A549 (cell line): ENCODE measurements around the gene NR2F2. TPM values are rescaled to one million over a fixed set of nuclear protein-coding genes. Genes with fewer than 3 reads are reported as not detected.

Experiments
- ATAC-seq, 2 experiments: fragments of 200-7000 bp in 1 of 2; fragments of >200 bp in 1 of 2; cut with Nextera tagmentation in 1 of 2; cut with Tn5 transposase in 1 of 2; 3 replicates each; pipeline versions ENCODE4 v1.8.0 to v1.9.1; 2018 to 2020; ENCODE audit warnings: mild to moderate bottlenecking in 1 of 2, moderate library complexity in 1 of 2
- CTCF ChIA-PET: fragments of 300-600 bp; sonication (Branson Sonifier 250); formaldehyde crosslinking; extraction: SDS; loops from one replicate; lab custom pipeline; 2021; ENCODE audit warnings: antibody characterized with exemption, inconsistent platforms; lab: Yijun Ruan, JAX
- POLR2A ChIA-PET: fragments of 350-600 bp; formaldehyde crosslinking; extraction: SDS; loops from one replicate; lab custom pipeline; 2021; ENCODE audit warnings: antibody characterized with exemption, inconsistent platforms; lab: Yijun Ruan, JAX
- DNase-seq, 2 experiments: peaks; one replicate each; pipeline versions ENCODE4 v3.0.0 to v3.0.0-alpha.2; 2011 to 2016; ENCODE audit warnings: low read depth in 1 of 2, low spot score in 1 of 2
- FAIRE-seq: peaks from 2 replicates; lab custom pipeline; 2011; peaks lifted over from hg19 to GRCh38; lab: Jason Lieb, UNC
- H3K27ac ChIP-seq, 2 experiments: fragments of >200 bp; sonication (Bioruptor Twin); formaldehyde crosslinking; 3 replicates each; pipeline ENCODE4 v1.5.1; 2016 to 2017
- H3K4me1 ChIP-seq: fragments of >200 bp; sonication (Bioruptor Twin); formaldehyde crosslinking; 3 replicates; pipeline ENCODE4 v1.6.1; 2016
- H3K4me2 ChIP-seq: fragments of >200 bp; sonication (Bioruptor Twin); formaldehyde crosslinking; 3 replicates; pipeline ENCODE4 v1.6.1; 2016
- H3K4me3 ChIP-seq: fragments of >200 bp; sonication (Bioruptor Twin); formaldehyde crosslinking; 3 replicates; pipeline ENCODE4 v1.5.1; 2016
- H3K9me3 ChIP-seq: fragments of >200 bp; sonication (Bioruptor Twin); formaldehyde crosslinking; 3 replicates; pipeline ENCODE4 v1.6.1; 2016
- BHLHE40 ChIP-seq: IDR thresholded peaks from 2 replicates; pipeline ENCODE4 v1.6.1; 2012; ENCODE audit warnings: low read depth, low read length, inconsistent platforms
- EP300 ChIP-seq, 2 experiments: fragments of >200 bp; sonication (Bioruptor Twin); formaldehyde crosslinking; IDR thresholded peaks; 2 replicates in 1 of 2; 3 replicates in 1 of 2; pipeline ENCODE4 v1.6.1; 2016 to 2017
- FOSB ChIP-seq: fragments of 250-450 bp; sonication (Bioruptor Pico); IDR thresholded peaks from 2 replicates; pipeline ENCODE4 v1.5.0; 2020; ENCODE audit warnings: mild to moderate bottlenecking, moderate library complexity
- FOSL2 ChIP-seq, 2 experiments: fragments of 450-650 bp in 1 of 2; fragments of >200 bp in 1 of 2; sonication (Bioruptor Twin) in 1 of 2; formaldehyde crosslinking; IDR thresholded peaks; 2 replicates each; pipeline versions ENCODE4 v1.5.0 to v1.6.1; 2016 to 2020; ENCODE audit warnings: mild to moderate bottlenecking in 1 of 2, moderate library complexity in 1 of 2
- GATA3 ChIP-seq: IDR thresholded peaks from 2 replicates; pipeline ENCODE4 v1.6.1; 2012; ENCODE audit warnings: borderline replicate concordance
- JUNB ChIP-seq: fragments of >200 bp; sonication (Bioruptor Twin); formaldehyde crosslinking; IDR thresholded peaks from 2 replicates; pipeline ENCODE4 v1.6.1; 2016
- KDM5A ChIP-seq: fragments of 200-600 bp; sonication (generic); IDR thresholded peaks from 2 replicates; pipeline ENCODE4 v1.6.1; 2016; ENCODE audit warnings: antibody characterized with exemption, mild to moderate bottlenecking
- MAZ ChIP-seq: fragments of 150-350 bp; IDR thresholded peaks from 2 replicates; pipeline ENCODE4 v1.6.1; 2014; ENCODE audit warnings: antibody characterized with exemption, low read depth, low read length, borderline replicate concordance
- NFE2L2 ChIP-seq: fragments of 150-350 bp; conservative IDR thresholded peaks from 2 replicates; pipeline ENCODE4 v1.6.1; 2014; ENCODE audit warnings: low read length
- PBX3 ChIP-seq: IDR thresholded peaks from 2 replicates; pipeline ENCODE4 v1.6.1; 2012
- PHF8 ChIP-seq: fragments of 200-600 bp; sonication (generic); IDR thresholded peaks from 2 replicates; pipeline ENCODE4 v1.6.1; 2016; ENCODE audit warnings: low read depth, mild to moderate bottlenecking, antibody characterized with exemption, moderate library complexity, borderline replicate concordance
- RCOR1 ChIP-seq: fragments of 150-350 bp; IDR thresholded peaks from 2 replicates; pipeline ENCODE4 v1.6.1; 2014; ENCODE audit warnings: antibody characterized with exemption, low read length, low read depth
- RNF2 ChIP-seq: fragments of 200-600 bp; sonication (generic); IDR thresholded peaks from 2 replicates; pipeline ENCODE4 v1.6.1; 2016; ENCODE audit warnings: low read depth, mild to moderate bottlenecking, antibody characterized with exemption, moderate library complexity, borderline replicate concordance
- TFCP2L1 ChIP-seq: fragments of 250-450 bp; sonication (Bioruptor Pico); IDR thresholded peaks from 2 replicates; pipeline ENCODE4 v1.5.0; 2021; ENCODE audit warnings: mild to moderate bottlenecking
- ZFP36 ChIP-seq: fragments of 450-650 bp; IDR thresholded peaks from 2 replicates; pipeline ENCODE4 v1.6.1; 2014; ENCODE audit warnings: borderline replicate concordance; ENCODE audit not compliant: partially characterized antibody
- ZSCAN20 ChIP-seq: fragments of 250-450 bp; sonication (Bioruptor Pico); IDR thresholded peaks from 2 replicates; pipeline ENCODE4 v1.8.0; 2022; ENCODE audit warnings: mild to moderate bottlenecking, moderate library complexity
- WGBS: methylation state at CpG from one replicate; pipeline ENCODE4 v1.1.6; 2017; ENCODE audit errors: missing lambda C conversion rate; 5-methylcytosine and 5-hydroxymethylcytosine counted together
- polyA plus RNA-seq, 4 experiments: library from polyadenylated mRNA; depleted of rRNA in 3 of 4; stranded (reverse); fragments of >200 nt; fragmentation: RNase III in 1 of 4; extraction: RNeasy Plus Mini Kit Qiagen cat#74134 plus additional on column Dnase treatment in 1 of 4; gene quantifications; 2 replicates in 3 of 4; 3 replicates in 1 of 4; pipeline ENCODE4 v1.2.3, GENCODE V29; 2011 to 2017
- TF ChIP-seq, protein P1 (sequence below): fragments of 200-600 bp; sonication (generic); IDR thresholded peaks from 2 replicates; pipeline ENCODE4 v1.6.1; 2016; ENCODE audit warnings: antibody characterized with exemption, mild to moderate bottlenecking, moderate library complexity
- TF ChIP-seq, protein P2 (sequence below): fragments of 250-450 bp; sonication (Bioruptor Pico); IDR thresholded peaks from 2 replicates; pipeline ENCODE4 v1.5.0; 2021; ENCODE audit warnings: mild to moderate bottlenecking, moderate library complexity, borderline replicate concordance
- TF ChIP-seq, protein P3 (sequence below): IDR thresholded peaks from 2 replicates; pipeline ENCODE4 v1.6.1; 2012
- TF ChIP-seq, protein P4 (sequence below): IDR thresholded peaks from 2 replicates; pipeline ENCODE4 v1.6.1; 2012; ENCODE audit warnings: low read depth, borderline replicate concordance
- TF ChIP-seq, protein P5 (sequence below): fragments of >200 bp; sonication (Bioruptor Twin); formaldehyde crosslinking; IDR thresholded peaks from 2 replicates; pipeline ENCODE4 v1.6.1; 2016

NR2F2 gene
- polyA plus RNA-seq, 2 of the 4 experiments (the other 2 are of a cell fraction) = 11.8 to 15.7 TPM

GRCh38 chr15:96320703-96321638, 9.5 kb upstream of the NR2F2 start (continued):
- TF ChIP-seq PBX3 = no peak
- TF ChIP-seq KDM5A = no peak
- TF ChIP-seq BHLHE40 = no peak
- TF ChIP-seq ZFP36 = no peak

DNA sequence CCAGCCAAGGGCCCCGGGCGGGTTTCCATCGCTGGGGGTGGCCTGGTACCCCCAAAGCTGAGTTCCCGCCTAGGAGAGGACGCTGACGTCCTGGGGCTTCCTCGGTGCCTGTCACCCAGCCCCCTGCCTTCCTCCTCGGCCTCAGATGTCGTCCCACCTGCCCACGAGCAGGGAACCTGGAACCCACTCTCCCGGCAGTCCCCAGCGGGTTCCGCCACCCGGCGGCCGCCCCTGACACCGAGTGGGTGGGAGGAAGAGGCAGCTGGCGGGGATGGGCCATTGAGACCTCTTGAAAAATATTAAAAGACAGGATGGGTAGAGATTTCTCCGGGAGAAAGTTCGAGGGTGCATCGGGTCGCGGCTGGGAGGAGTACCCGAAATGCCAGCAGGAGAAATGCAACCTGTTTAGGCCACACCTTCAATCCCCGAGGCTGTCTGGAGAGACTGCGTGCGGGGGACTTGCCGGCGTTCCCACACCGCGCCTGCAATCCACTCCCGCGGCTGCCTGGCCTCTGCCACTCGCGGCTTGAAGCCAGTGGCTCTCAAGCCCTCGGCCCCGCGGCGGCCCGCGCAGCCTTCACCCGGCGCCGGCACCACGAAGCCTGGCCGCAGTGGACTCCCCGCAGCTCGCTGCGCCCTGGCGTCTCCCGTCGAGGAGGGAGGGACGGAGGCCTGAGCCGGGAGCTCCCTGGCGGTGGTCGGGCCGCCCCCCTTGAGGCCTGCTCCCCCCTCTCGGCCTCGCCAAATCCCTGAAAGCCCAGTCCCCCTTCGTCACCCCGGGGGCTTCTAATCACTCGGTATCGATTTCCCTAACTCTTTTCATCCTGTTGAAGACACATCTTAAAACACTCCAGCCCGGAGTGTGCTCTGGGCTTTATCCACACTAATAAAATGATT, 8.6 kb upstream of the NR2F2 start:
- H3K4me2 ChIP-seq = peak overlapping the region; percentile 64
- WGBS = 65% methylated on average over 64 of the region's 64 CpGs
- 0 out of 6 replicates have a peak overlapping the region, but pooled peaks of 1 of the 2 experiments have one; percentile 29 for H3K27ac ChIP-seq
- ChIA-PET CTCF (interaction anchor here (0.6 to 2.6 kb wide), 6 partner anchors 9 to 171 kb away, joined by 3 to 12 read pairs (median 4); no protein-coding TSS in a partner anchor), POLR2A (no interaction called here)
- FAIRE-seq = no peak
- peaks cover 11% of the 10 kb centered on the region for H3K4me1 ChIP-seq
- peak overlapping the region; percentile 22; the same call in 2 of the 3 replicates for H3K4me3 ChIP-seq
- DNase-seq = no peak
- no peak; a peak in 1 of 6 replicates for ATAC-seq
- no peak for TF ChIP-seq RCOR1
- TF ChIP-seq, protein P1, sequence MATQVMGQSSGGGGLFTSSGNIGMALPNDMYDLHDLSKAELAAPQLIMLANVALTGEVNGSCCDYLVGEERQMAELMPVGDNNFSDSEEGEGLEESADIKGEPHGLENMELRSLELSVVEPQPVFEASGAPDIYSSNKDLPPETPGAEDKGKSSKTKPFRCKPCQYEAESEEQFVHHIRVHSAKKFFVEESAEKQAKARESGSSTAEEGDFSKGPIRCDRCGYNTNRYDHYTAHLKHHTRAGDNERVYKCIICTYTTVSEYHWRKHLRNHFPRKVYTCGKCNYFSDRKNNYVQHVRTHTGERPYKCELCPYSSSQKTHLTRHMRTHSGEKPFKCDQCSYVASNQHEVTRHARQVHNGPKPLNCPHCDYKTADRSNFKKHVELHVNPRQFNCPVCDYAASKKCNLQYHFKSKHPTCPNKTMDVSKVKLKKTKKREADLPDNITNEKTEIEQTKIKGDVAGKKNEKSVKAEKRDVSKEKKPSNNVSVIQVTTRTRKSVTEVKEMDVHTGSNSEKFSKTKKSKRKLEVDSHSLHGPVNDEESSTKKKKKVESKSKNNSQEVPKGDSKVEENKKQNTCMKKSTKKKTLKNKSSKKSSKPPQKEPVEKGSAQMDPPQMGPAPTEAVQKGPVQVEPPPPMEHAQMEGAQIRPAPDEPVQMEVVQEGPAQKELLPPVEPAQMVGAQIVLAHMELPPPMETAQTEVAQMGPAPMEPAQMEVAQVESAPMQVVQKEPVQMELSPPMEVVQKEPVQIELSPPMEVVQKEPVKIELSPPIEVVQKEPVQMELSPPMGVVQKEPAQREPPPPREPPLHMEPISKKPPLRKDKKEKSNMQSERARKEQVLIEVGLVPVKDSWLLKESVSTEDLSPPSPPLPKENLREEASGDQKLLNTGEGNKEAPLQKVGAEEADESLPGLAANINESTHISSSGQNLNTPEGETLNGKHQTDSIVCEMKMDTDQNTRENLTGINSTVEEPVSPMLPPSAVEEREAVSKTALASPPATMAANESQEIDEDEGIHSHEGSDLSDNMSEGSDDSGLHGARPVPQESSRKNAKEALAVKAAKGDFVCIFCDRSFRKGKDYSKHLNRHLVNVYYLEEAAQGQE = no peak
- TF ChIP-seq FOSL2 (IDR thresholded peaks at IDR 0.05) = no peak
- no peak for TF ChIP-seq FOSL2 (CRISPR knock-in tag; IDR thresholded peaks at IDR 0.05)
- no peaks in the 10 kb centered on the region for H3K9me3 ChIP-seq

DNA sequence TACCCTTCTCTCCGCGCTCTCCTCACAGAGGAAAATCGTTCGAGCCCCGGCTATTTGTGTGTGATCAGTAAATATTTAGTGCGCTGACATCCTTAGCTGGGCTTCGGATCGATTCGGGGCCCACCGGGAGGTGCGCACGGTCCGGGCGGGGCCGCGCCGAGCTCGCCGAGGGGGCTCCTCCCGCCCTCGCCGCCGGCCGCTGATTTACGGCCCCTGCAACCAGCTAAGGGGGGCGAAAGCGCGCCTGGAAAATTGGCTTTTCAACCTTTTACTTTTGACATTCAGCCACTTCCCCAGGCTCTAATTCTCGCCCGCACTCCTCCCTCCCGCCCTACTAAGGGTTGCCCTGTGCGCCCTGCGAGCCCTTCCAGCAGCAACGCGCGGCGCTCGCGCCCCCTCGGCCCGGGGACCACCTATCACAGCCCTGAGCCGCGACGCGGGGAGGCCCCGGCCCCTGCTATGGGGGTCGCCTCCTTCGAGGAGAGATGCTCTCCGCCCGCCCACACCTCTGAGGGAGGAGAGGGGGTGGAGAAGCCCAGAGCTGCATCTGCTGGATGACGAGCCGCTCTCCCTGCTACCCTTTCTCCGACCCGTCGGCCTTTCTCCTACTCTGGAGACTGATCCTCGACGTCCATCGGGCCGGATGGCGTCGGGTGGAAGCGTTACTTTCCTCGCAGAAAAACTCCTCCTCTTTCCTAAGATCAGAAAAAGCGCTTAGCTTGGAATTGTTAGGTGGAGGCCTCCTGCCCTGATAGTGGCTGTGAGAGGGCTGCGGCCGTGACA, 7.8 kb upstream of the NR2F2 start:
- WGBS = 95% methylated on average over 64 of the region's 66 CpGs
- H3K4me1 ChIP-seq = peaks cover 15% of the 10 kb centered on the region
- TF ChIP-seq, protein P2, sequence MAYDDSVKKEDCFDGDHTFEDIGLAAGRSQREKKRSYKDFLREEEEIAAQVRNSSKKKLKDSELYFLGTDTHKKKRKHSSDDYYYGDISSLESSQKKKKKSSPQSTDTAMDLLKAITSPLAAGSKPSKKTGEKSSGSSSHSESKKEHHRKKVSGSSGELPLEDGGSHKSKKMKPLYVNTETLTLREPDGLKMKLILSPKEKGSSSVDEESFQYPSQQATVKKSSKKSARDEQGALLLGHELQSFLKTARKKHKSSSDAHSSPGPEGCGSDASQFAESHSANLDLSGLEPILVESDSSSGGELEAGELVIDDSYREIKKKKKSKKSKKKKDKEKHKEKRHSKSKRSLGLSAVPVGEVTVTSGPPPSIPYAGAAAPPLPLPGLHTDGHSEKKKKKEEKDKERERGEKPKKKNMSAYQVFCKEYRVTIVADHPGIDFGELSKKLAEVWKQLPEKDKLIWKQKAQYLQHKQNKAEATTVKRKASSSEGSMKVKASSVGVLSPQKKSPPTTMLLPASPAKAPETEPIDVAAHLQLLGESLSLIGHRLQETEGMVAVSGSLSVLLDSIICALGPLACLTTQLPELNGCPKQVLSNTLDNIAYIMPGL (CRISPR knock-in tag) = no peak
- no peak for TF ChIP-seq GATA3
- TF ChIP-seq PHF8 = no peak
- TF ChIP-seq, protein P3, sequence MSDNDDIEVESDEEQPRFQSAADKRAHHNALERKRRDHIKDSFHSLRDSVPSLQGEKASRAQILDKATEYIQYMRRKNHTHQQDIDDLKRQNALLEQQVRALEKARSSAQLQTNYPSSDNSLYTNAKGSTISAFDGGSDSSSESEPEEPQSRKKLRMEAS = no peak
- no peak for TF ChIP-seq FOSL2 (IDR thresholded peaks at IDR 0.05)
- TF ChIP-seq FOSL2 (CRISPR knock-in tag; IDR thresholded peaks at IDR 0.05) = no peak
- no peak for TF ChIP-seq TFCP2L1
- TF ChIP-seq MAZ = no peak
- TF ChIP-seq RNF2 = no peak
- no peak for TF ChIP-seq JUNB
- TF ChIP-seq EP300 (IDR thresholded peaks at IDR 0.05) = no peak
- no peak for TF ChIP-seq RCOR1
- TF ChIP-seq, protein P4, sequence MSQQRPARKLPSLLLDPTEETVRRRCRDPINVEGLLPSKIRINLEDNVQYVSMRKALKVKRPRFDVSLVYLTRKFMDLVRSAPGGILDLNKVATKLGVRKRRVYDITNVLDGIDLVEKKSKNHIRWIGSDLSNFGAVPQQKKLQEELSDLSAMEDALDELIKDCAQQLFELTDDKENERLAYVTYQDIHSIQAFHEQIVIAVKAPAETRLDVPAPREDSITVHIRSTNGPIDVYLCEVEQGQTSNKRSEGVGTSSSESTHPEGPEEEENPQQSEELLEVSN = no peak
- no peak for TF ChIP-seq FOSB
- no peak for TF ChIP-seq NFE2L2
- no peak for TF ChIP-seq ZSCAN20 (CRISPR knock-in tag)
- TF ChIP-seq, protein P5, sequence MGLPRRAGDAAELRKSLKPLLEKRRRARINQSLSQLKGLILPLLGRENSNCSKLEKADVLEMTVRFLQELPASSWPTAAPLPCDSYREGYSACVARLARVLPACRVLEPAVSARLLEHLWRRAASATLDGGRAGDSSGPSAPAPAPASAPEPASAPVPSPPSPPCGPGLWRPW = no peak

More for the DNA sequence above, 7.8 kb upstream of the NR2F2 start:
- ATAC-seq (no peak), DNase-seq (no peak), FAIRE-seq (no peak)
- H3K9me3 ChIP-seq = no peaks in the 10 kb centered on the region
- no peak overlapping the region for H3K27ac ChIP-seq
- no peak overlapping the region for H3K4me2 ChIP-seq
- CTCF ChIA-PET = interaction anchor here (0.9 to 2.6 kb wide), 4 partner anchors 10 to 32 kb away, joined by 3 to 8 read pairs (median 4); no protein-coding TSS in a partner anchor
- POLR2A ChIA-PET = no interaction called here
- H3K4me3 ChIP-seq = no peak overlapping the region
